ENCODE results near the gene ARGLU1.

DNA sequence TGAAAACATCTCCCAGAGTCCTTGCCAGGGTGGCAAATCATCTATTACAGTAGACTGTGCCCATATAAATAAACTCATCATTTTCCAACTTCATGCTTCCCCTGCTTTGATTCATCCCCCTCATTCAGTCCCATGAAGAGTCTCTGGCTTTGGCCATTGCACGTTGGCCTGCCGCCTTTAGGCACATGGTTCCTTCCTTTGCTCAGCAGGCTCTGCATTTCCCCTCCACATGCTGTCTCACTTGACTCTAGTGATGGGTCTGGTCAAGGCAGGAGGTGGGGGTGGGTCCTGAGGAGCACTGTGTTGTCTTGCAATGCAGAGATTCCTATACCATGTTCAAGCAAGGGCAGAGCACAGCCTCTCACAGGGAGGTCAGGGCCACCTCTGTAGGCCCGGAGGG lies 48.8 kb upstream of the ARGLU1 start:
- no peak for TF ChIP-seq POLR2AphosphoS5 (IDR thresholded peaks at IDR 0.05; ENCODE audit: low read depth)
- TF ChIP-seq, protein P1, sequence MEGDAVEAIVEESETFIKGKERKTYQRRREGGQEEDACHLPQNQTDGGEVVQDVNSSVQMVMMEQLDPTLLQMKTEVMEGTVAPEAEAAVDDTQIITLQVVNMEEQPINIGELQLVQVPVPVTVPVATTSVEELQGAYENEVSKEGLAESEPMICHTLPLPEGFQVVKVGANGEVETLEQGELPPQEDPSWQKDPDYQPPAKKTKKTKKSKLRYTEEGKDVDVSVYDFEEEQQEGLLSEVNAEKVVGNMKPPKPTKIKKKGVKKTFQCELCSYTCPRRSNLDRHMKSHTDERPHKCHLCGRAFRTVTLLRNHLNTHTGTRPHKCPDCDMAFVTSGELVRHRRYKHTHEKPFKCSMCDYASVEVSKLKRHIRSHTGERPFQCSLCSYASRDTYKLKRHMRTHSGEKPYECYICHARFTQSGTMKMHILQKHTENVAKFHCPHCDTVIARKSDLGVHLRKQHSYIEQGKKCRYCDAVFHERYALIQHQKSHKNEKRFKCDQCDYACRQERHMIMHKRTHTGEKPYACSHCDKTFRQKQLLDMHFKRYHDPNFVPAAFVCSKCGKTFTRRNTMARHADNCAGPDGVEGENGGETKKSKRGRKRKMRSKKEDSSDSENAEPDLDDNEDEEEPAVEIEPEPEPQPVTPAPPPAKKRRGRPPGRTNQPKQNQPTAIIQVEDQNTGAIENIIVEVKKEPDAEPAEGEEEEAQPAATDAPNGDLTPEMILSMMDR (IDR thresholded peaks at IDR 0.05; ENCODE audit: insufficient read depth, low read length), result no peak
- TF ChIP-seq, protein P2, sequence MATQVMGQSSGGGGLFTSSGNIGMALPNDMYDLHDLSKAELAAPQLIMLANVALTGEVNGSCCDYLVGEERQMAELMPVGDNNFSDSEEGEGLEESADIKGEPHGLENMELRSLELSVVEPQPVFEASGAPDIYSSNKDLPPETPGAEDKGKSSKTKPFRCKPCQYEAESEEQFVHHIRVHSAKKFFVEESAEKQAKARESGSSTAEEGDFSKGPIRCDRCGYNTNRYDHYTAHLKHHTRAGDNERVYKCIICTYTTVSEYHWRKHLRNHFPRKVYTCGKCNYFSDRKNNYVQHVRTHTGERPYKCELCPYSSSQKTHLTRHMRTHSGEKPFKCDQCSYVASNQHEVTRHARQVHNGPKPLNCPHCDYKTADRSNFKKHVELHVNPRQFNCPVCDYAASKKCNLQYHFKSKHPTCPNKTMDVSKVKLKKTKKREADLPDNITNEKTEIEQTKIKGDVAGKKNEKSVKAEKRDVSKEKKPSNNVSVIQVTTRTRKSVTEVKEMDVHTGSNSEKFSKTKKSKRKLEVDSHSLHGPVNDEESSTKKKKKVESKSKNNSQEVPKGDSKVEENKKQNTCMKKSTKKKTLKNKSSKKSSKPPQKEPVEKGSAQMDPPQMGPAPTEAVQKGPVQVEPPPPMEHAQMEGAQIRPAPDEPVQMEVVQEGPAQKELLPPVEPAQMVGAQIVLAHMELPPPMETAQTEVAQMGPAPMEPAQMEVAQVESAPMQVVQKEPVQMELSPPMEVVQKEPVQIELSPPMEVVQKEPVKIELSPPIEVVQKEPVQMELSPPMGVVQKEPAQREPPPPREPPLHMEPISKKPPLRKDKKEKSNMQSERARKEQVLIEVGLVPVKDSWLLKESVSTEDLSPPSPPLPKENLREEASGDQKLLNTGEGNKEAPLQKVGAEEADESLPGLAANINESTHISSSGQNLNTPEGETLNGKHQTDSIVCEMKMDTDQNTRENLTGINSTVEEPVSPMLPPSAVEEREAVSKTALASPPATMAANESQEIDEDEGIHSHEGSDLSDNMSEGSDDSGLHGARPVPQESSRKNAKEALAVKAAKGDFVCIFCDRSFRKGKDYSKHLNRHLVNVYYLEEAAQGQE (IDR thresholded peaks at IDR 0.05; ENCODE audit: insufficient replicate concordance, low read depth), result no peak

Measured in HL-60 (cell line).